Activated CD4-positive, alpha-beta T cell treated with anti-CD3 and anti-CD28 coated beads, Interleukin-2, amount 50 U/mL, for 4 hours (primary cell): Measurements from ENCODE around the gene CLASRP.

Experiments
- DNase-seq, 2 experiments: peaks; one replicate each; pipeline ENCODE4 v3.0.0-alpha.2; 2020

Gene CLASRP

DNA sequence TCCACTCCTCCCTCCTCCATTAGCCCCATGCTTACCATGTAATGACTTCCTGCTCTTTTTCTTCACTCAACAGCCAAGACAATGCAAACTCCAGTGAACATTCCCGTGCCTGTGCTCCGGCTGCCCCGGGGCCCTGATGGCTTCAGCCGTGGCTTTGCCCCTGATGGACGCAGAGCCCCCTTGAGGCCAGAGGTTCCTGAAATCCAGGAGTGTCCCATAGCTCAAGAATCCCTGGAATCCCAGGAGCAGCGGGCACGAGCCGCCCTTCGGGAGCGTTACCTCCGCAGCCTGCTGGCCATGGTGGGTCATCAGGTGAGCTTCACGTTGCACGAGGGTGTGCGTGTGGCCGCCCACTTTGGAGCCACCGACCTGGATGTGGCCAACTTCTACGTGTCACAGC is 51.2 kb downstream of the CLASRP start:
- no peak for DNase-seq

DNA sequence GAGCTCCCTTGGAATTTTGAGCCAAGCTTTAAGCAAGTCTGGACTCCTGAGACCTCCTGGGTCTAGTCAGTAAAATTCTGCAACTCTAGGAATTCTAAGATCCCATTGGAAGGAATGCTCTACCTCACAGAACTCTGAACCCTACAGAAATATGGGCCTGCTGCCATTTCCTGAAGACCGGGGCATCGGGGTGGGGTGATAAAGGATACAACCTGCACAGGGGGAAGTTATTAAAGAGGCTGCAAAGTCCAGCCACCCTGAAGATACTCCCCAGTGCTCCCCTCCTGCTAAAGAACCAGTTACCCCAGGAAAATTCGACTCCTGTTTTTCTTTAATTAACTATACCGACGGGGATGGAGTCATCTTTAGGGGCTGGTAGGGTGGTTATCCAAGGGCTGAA is 51.8 kb downstream of the CLASRP start:
- DNase-seq, result no peak

DNA sequence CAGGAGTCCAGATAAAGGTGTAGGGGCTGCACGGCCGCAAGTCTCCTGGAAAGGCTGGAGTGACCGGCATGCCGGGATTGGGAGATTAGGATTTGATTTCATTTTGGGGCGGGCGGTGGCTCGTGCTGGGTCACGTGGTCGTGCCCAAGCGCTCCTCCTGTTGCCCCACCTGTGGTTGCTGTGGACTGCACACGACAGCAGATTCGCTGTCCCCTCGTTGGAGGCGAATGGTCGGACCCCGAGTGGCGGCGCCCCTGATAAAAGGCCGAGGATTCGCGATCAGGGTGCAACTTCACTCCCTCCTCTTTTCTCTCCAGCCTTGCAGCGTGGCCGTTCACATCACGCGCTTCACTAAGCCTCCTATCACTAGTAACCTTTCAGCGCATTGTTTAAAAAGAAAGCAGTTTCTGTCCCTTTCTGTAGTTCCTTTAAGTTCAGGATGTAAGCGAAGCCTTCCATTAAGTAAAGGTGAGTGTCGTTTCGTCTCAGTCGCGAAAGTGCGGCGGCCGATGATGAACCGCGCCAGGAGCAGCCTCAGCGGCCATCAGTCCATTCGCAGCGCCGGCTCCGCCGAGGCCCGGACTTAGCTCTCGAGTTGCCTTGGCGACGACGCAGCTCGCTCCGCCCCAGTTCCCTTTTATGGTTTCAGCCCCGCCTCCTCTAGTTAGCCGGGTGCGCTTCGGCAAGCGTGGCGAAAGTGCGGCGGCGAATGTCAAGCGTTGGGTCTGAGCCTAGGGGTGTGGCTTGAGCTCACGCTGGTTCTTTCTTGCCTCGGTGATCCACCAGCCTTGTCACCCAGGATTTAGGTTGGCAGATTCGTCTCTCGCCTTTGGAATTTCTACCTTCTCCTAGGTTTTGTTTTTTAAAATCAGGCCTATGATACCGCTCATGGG is 52.4 kb downstream of the CLASRP start:
- DNase-seq, result peak; percentile 91 to 94

DNA sequence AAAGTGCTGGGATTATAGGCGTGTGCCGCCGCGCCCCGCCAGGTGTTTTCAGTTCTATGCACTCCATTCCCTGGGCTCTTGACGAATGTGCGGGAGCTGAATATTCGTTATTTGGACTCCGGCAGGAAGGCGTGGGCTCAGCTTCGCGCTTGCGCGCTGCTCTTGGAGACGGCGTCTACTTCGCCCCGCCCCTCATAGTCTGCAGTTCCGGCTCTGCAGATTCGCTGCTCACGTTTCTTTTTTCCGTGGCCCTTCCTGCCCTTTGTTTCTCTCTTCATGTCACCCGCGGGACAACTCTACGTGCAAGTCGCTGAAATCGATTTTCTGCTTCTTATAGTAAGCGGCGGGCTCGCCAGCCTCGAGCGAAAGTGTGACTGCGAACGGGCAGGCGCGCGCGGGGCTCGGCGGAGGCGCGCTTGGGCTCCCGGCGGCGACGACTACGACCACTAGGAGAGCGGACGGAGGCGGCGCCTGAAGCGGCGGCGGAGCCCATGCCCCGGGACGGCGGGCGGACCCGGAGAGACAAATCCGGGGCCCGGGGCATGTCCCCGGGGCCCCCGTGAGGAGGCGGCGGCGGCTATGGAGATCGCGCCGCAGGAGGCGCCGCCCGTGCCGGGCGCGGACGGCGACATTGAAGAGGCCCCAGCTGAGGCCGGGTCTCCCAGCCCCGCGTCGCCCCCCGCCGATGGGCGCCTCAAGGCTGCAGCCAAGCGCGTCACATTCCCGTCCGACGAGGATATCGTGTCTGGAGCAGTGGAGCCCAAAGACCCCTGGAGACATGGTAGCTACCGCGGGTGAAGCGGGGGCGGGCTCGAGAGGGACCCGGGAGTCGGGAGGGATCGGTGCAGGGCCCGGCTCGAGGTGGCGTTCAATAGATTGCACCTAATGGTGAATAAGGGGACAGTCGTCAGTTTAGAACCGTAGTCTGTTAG is 54.2 kb downstream of the CLASRP start, which contains the start of gene PPP1R37:
TSS of gene PPP1R37 (plus strand) at position 433 of the 932 bp plus-strand sequence. CDS start at position 580, 147 bp downstream.
- DNase-seq, result peak; percentile 87 to 88

DNA sequence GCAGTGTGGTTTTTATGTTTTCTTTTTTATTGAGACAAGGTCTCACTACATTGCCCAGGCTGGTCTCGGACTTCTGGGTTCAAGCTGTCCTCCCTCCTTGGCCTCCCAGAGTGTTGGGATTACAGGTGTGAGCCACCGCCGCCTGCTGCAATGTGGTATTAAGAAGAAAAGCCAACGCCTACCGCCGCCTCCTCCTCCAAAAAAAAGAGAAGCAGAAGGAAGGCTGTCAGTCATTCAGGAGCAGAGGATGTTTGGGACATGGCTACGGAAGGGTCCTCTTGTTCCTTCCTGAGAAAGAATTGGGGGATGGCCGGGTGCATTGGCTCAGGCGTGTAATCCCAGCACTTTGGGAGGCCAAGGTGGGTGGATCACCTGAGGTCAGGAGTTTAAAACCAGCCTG is 55.3 kb downstream of the CLASRP start:
- DNase-seq, result no peak

DNA sequence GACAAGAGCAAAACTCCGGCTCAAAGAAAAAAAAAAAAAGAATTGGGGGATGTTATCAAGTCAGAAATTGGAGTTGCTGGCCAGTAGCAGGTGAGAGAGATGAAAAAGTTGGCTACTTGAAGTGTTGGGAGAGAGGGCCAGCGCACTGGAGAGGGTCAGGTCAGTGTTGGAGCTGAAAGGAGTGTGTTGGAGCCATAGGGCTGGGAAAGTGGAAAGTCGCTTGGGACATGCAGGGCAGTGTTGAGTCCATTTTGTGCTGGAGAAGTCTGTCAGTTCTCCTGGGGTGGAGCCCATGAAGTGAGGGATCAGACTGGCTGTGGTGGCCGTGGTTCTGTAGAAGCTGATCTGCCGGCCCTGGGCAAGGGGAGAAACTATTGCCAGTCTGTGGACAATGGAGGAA is 55.9 kb downstream of the CLASRP start:
- DNase-seq, result no peak

DNA sequence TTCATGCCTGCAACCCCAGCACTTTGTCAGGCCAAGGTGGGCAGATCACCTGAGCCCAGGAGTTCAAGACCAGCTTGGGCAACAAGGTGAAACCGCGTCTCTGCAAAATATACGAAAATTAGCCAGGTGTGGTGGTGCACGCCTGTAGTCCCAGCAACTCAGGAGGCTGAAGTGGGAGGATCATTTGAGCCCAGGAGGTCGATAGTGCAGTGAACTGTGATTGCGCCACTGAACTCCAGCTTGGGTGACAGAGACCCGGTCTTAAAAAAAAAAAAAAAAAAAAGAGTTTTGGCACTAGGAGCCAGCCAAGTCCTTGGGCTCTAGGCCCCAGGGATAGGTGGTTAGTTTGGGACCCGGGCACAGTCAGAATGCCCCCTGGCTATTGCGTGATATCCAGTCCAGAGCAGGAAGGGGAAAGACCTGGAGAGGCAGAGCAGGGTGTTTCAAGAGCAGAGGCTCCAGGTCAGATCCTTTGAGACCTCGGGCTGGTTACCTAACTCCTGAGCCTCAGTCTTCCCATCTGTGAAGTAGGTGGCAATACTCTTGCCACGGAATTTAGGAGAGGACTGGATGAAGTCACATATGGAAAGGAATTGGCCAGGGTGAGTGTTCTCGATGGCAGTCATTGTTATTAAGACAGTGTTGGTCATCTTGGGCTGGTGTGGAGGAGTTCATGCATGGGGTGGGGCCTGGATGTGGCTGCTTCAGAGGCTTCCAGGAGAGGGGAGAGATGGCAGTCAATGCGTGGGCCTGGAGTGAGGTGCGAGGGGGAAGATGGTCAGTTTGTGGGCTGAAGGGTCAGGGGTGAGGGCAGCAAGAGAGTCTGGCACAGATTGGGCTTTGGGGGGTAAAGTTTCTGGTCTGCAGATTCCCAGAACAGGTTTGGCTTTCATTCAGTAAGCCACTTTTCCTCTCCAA is 56.9 kb downstream of the CLASRP start:
- no peak for DNase-seq

DNA sequence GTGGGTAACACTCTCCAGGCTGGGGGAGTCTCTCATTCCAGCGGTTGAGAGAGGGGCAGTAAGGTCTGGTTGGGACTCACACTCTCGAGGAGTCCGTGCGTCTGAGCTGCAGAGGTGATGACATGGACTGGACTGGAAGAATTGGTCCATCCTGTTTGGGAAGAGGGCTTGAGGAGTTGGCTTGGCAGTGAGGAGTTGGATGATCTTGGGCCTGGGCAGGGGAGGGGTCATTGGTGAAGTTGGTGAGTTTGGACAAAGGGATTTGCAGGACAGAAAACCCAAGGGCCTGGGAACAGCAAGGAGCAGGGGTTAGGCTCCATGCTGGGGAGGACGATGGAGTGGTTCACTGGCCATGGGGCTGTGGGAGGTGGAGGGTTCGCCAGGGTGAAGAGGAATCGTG is 57.9 kb downstream of the CLASRP start:
- DNase-seq, result no peak

DNA sequence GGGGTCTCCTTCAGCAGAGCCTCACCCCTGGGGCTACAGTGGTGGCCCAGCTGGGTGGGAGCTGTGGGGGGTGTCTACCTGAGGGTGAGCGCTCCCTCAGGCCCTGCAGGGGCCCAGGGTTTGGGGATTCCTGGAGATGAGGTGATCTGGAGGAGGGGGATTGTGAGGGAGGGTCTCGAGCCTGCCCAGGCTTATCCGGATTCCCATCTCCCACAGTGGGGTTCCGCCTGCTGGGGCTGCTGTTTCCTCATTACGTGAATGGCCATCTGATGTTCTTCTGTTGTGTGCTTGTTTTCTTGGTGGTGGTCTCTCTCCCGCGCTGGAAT is 58.6 kb downstream of the CLASRP start:
- DNase-seq, result no peak

DNA sequence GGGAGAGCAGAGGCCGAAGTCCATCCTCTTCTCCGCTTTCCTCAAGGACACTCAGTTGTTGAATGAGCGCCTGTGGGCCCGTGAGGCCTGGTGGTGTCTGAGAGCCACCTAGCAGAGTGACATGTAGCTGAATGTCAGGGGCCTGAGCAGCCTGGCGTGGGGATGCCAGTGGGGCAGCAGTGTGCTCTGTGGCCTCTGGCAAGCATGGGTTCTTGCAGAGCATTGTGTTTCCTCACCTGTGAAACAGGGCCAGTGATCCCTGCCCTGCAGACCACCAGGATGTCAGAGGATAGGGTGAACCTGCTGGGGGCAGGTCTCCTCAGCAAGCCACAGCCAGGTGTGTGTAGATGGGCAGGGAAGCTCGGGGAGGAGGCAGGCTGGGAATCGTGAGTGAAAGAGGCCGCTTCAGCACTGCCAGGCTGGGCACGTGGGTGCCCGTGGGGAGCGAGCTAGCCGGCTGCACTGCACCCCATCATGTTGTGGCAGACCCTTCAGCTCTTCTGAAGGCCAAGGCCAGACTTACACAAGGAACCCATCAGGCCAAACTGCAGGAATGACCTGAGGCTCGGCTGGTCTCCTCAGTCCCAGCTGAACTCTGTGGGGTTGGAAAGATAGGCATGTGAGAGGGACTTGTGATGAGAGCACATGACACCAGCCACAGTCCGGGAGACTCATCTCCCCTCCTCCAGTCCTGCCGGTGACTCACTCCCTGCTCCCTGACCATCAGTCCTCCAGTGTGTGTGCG is 59.1 kb downstream of the CLASRP start:
- DNase-seq, result no peak

DNA sequence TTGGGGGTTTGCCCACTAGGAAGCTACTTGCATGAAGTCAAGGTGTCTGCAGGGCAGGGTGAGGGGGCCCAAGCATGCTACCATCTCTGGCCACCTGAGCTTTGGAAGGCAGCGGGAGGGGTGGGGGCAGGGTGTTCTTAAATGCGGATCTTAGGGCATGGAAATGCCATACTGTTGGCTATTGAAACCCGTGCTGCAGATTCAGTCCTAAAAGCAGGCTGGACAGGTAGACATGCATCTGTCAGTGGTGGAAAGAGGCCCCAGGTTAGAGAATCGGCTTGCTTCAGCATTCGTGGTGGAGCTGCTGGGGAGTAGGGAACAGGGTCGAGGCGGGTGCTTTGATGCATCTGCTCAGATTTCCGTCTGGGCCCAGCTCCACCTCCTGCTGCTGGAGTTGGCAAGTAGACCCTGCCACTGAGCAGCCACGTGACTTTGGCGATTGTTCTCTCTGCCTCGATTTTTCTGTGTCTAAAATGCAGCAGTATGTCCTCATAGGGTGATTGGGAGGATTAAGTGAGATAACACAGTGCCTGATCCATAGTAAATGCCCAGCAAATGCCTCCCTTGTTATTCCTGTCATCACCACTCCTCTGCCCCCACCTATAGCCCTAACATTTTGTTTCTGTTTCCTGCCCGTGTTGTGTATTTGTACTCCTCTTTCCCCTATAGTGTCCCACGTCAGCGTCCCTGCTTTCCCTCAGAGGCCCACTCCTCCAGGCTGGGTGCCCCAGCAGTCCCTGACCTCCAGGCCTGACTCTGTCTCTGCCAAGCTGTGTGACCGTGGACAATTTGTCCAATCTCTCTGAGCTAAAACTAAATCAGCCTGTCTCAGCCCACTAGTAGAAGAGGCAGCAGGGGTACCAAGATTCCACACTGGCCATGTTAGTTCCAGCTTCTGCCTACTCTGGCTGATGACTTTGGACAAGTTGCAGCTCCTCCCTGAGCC is 59.9 kb downstream of the CLASRP start:
- no peak for DNase-seq

DNA sequence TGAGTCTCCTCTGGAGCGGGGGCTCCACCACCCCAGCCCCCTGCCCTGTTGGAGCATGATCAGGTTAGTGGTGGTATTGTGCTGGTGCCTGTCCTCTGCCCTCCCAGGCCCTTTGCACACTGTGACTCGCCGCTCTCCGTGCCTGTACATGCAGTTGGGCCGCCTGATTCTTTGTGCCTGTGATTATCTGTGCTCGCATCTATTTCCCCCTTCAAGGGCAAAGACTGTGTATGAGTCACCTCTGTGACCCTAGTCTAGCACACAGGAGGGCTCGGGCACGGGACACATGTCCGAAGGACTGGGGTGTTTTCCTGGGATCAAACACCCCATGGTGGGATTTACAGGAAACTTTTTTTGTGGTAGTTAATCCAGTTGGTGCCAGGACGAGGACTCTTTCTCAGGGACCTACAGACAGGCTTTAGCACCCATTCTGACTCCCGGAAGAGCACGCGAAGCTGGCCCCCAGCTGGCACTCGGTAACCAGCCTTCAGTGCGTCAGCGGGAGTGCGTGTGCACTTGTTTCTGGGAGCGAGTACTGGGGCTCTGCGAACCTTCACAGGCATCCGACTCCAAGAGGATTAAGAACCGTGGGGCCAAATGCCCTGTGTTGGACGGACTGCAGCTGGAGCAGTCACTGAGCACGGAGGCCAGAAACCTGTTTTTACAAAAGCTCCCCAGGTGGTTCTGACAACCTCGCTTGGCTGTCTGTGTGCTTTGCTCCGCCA is 60.8 kb downstream of the CLASRP start:
- no peak for DNase-seq

DNA sequence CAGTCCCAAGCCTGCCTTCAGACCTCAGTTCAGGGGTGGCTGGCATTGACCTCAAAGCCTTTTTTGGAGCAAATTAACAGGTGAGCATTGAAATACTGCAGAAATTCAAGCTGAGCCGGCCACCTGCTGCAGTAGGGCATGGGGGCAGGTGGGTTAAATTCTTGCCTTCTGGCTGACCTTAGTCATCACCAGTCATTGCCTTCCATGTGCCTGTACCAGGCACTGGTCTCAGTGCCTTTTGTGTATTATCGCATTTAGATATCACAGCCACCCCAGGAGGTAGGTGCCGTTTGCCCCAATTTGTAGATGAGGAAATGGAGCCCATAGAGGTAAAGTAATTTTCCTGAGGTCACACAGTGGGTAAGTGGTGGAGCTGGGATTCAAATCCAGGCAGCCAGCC is 61.4 kb downstream of the CLASRP start:
- DNase-seq, result no peak

DNA sequence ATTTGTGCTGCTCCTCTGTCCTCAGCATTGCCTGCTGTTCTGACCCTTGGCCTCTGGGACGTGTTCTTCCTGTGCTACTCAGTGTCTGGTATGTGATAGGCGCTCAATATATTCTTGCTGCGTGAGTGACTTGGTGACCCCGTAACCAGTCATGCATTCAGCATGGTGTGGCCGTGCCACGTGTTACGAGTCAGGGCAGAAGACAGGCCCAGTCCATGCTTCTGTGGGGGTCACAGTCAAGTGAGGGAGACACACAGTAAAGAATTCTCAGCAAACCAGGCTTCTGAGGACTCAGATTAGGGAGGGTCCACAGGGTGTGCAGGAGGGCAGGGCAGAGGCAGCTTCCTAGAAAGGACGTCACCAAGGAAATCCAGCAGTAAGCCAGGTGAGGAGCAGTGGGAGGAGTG is 62.0 kb downstream of the CLASRP start:
- no peak for DNase-seq

DNA sequence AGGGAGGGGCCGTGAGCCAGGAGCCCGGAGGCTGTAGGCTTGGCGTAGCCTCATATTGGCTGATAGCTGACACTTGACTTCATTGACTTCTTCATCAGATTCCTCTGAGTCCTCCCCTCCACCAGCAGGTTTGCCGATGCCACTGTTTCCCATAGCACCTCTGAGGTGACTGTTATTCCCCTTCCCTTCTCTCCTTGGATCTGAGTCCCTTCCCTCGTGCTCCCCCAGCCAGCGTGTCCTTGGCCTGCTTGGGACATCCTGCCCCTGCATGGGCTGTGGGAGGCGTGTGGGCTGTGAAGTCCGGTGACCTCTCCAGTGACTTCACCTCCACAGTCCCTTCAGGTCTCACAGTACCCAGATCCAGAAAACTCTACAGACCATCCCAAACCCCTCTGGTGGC is 63.0 kb downstream of the CLASRP start:
- no peak for DNase-seq

DNA sequence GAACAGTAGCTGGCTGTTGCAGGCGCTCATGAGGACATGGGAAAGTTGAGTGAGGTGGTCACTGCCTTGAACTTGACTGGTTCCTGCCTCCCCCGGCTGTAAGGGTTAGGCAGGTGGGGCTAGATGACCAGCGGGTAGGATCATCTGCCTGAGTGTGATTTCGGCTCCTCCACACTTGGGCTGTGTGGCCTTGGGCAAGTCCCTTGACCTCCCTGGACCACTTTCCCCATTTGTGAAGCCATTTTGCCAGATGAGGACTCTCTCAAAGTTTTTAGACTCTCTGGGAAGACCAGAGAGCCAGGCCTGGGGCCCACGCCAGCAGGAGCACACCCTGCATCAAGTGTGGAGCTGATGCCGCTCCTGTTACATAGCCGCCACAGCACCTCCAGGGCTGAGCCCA is 63.6 kb downstream of the CLASRP start:
- no peak for DNase-seq

DNA sequence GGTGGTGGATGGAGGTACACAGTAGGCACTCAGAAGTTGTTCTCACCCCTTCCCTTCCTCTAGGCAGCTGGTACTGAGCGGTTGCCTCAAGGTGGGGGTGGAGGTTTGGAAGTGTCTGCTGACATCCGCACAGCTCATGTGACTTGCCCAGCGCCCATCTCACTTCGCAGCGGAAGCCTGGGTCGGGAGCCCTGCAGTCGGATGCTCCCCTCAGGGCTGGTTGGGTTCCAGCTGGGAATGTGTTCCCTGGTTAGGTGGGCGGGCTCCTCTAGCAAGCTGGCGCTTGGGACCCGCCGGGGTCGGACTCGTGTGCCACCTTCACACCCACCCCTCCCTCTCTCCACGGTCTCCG is 64.3 kb downstream of the CLASRP start:
- peak; percentile 20 to 33 for DNase-seq

DNA sequence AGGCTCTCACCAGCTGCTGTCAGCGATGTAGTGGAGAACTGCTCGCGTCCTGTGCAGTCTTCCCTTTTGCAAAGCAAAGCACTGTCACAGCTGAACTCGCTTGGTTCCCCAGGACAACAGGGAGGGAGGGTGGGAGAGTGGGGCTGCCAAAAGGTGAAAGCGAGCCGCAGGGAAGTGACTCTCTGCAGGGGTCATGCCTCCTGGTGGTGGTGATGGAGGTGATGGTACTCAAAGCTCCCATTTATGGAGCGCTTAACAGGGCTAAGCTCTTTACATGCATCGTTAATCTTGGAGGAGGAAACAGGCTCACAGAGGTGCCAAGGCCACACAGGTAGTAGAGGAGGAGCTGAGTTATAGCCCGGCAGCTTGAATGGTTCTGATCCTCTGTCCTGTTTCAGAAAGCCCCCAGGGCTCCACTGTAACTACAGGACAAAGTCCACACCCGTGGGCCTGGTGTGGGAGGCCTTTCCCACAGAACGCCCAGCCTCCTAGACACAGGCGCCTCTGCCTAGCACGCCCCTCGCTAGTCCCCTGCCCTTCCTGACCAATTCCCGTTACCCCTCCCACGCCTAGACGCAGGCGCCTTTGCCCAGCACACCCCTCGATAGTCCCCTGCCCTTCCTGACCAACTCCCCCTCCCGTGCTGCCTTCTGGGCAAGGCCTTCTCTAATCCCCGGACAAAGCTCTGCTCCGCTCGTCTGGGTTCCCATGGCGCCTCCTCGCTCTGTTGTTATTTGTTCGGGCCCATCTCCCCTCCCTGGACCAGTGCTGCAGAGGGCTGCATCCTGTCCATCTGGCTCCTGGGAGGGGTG is 64.9 kb downstream of the CLASRP start:
- no peak for DNase-seq

DNA sequence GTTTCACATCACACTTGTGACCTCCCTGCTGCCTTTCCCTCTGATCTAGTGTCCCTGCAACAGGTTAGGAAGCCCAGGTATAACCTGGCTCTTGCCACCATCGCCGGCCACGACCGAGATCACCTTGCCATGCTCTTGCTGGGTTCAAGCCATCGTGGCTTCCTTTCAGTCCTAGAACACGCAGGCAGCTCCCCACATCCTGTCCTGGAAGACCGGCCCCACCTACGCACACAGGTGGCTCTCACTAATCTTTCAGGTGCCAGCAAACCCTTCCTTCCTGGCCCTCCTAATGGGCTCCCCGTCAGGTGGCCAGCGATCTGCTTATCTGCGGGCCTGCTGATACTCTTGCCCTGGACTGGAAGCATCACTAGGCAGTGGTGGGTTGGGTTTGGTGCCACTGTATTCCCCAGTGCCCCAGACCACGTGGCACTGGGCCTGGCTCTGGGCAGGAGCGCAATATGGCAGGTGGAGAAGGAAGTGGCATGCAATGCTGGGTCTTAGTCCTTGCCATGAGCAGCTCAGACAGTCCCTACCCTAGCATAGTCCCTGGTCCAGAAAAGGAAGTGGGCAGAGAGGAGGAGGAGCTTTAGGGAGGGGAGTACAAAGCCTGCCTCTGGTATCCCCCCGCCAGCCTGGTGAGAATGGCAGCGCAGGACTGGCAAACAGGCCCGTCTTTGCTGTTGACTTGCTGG is 66.0 kb downstream of the CLASRP start:
- DNase-seq, result no peak
